GM21717 (cell line): ENCODE results near the gene MYF5.

Experiments used
- ATAC-seq: cut with Tn5 transposase; IDR thresholded peaks from one replicate; pipeline ENCODE4 v1.9.1; 2021; ENCODE audit warnings: mild to moderate bottlenecking, moderate library complexity; ENCODE audit not compliant: unreplicated experiment

MYF5 gene

GRCh38 chr12:80756875-80757274 lies 40.2 kb downstream of the MYF5 start:
- ATAC-seq = peak; percentile 84

GRCh38 chr12:80761838-80762237 lies 45.1 kb downstream of the MYF5 start:
- no peak for ATAC-seq

DNA sequence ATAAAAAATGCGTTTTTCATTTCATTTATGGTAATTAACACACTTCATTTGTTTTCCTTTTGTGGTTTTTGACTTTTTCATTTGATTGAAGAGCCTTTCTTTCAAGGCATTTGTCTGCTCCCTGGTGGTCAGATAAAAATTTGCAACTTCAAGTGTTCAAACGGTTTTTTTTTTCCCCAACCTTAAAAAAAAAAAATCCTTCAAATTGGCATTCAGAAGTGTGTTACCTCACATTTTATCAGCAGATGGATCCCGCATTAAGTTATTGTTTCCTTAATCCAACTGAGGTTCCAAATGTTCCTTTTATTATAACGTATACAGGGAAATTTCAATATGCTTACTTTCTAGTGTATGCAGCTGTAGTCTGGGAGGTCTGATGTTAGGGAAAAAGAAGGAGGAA lies 47.2 kb downstream of the MYF5 start:
- ATAC-seq = no peak

DNA sequence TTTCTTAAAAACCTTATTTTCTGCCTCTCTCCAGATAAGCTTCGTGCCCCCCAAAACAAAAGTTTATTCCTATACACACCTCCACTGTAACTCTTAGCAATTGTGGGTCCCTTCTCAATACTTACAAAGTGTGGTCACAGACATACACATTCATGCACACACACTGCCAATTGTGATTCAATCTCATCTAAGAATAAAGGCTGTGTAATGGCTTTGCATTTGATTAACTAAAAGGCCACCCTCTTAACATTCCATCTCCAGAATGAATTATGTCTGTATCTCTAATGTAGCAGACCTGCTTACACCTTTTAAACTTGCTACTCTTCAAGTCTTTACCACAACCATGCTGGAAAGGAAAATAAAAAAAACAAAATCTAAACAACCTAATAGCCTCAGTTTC lies 49.5 kb downstream of the MYF5 start:
- no peak for ATAC-seq

GRCh38 chr12:80766897-80767296 lies 50.2 kb downstream of the MYF5 start:
- ATAC-seq = peak; percentile 96
